Smooth muscle cell (in vitro differentiated cells): Measurements from ENCODE around the gene CAPN13. TPM values are rescaled to one million over a fixed set of nuclear protein-coding genes. Genes with fewer than 3 reads are reported as not detected.

ENCODE experiments used
- DNase-seq: peaks from one replicate; lab custom pipeline; 2025; ENCODE audit not compliant: unreplicated experiment; lab: John Stamatoyannopoulos, UW
- H2AFZ ChIP-seq: fragments of 200-600 bp; sonication (generic); 2 replicates; pipeline ENCODE4 v1.6.0; 2016; ENCODE audit warnings: antibody characterized with exemption, low read depth, mild to moderate bottlenecking
- H3F3A ChIP-seq: fragments of 200-600 bp; sonication (generic); 2 replicates; pipeline ENCODE4 v1.6.0; 2017; ENCODE audit warnings: antibody characterized with exemption, low read depth
- H3K27ac ChIP-seq: fragments of 200-600 bp; sonication (generic); 2 replicates; pipeline ENCODE4 v1.5.1; 2016; ENCODE audit warnings: low read depth, mild to moderate bottlenecking
- H3K27me3 ChIP-seq: fragments of 200-600 bp; sonication (generic); 2 replicates; pipeline ENCODE4 v1.6.1; 2016; ENCODE audit warnings: low read depth, mild to moderate bottlenecking
- H3K36me3 ChIP-seq: fragments of 200-600 bp; sonication (generic); 2 replicates; pipeline ENCODE4 v1.5.1; 2016; ENCODE audit warnings: low read depth
- H3K4me1 ChIP-seq: fragments of 200-600 bp; sonication (generic); 2 replicates; pipeline ENCODE4 v1.5.1; 2016; ENCODE audit warnings: low read depth
- H3K4me2 ChIP-seq: fragments of 200-600 bp; sonication (generic); 2 replicates; pipeline ENCODE4 v1.6.0; 2016; ENCODE audit warnings: mild to moderate bottlenecking
- H3K4me3 ChIP-seq: fragments of 200-600 bp; sonication (generic); 2 replicates; pipeline ENCODE4 v1.5.1; 2016; ENCODE audit warnings: mild to moderate bottlenecking
- H3K79me2 ChIP-seq: fragments of 200-600 bp; sonication (generic); 2 replicates; pipeline ENCODE4 v1.6.0; 2016; ENCODE audit warnings: low read depth, mild to moderate bottlenecking
- H3K9ac ChIP-seq: fragments of 200-600 bp; sonication (generic); 2 replicates; pipeline ENCODE4 v1.6.0; 2016; ENCODE audit warnings: low read depth
- H3K9me3 ChIP-seq: fragments of 200-600 bp; sonication (generic); replicated peaks from 2 replicates; pipeline ENCODE4 v1.5.1; 2016; ENCODE audit warnings: low read depth
- H4K20me1 ChIP-seq: fragments of 200-600 bp; sonication (generic); 2 replicates; pipeline ENCODE4 v1.6.0; 2016; ENCODE audit warnings: low read depth
- CTCF ChIP-seq: fragments of 200-600 bp; sonication (generic); IDR thresholded peaks from 2 replicates; pipeline ENCODE4 v1.5.1; 2017; ENCODE audit warnings: borderline replicate concordance, mild to moderate bottlenecking, antibody characterized with exemption; ENCODE audit not compliant: insufficient read depth, poor library complexity, severe bottlenecking
- WGBS: methylation state at CpG from one replicate; pipeline ENCODE4 v1.1.7; 2016; ENCODE audit warnings: low lambda C conversion rate; 5-methylcytosine and 5-hydroxymethylcytosine counted together
- polyA plus RNA-seq: library from polyadenylated mRNA; unstranded; fragments of >200 nt; fragmentation: Nextera tagmentation; extraction: Ambion mirVana; gene quantifications from 2 replicates; pipeline ENCODE4 v1.2.1, GENCODE V29; 2016
- total RNA-seq: library from RNA; depleted of rRNA; stranded (reverse); fragments of >200 nt; gene quantifications from 2 replicates; pipeline ENCODE4 v1.2.3, GENCODE V29; 2014

Gene CAPN13
- total and polyA plus RNA-seq, 2 experiments from 2014 or later, result 0.04 to 0.40 TPM

DNA sequence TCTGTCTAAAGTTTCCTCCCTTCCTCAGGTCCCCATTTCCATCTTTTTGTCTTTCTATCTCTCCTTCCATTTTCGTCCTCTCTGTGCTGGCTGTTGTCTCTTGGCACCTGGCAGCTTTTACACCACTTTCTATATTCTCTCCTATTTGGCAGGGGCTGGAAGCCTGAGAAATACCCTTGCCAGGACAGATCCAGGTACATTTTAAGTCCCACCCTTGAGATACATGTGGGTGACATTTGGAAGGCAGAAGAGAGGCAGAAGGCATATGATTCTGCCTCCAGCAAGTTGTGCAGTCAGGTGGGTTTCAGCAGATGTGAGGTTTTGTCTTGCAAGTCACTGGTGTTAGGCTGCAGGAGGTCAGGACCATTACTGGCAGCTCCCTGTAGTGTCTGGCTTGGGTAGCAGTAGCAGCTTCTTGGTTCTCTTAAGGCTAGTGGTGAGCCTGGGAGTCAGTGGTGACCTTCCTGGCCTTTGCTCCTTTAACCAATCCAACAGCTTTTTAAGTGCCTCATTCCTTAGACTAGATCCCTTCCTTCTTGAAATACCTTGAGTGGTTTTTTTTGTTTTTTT is 90.1 kb downstream of the CAPN13 start:
- 72% methylated on average over 1 of the region's 1 CpG for WGBS
- Histone ChIP-seq H3F3A (no peaks in the 10 kb centered on the region), H3K27ac (no peak overlapping the region), H4K20me1 (no peaks in the 10 kb centered on the region), H3K9me3 (no peaks in the 10 kb centered on the region), H3K9ac (no peak overlapping the region), H3K4me1 (no peaks in the 10 kb centered on the region), H3K36me3 (no peaks in the 10 kb centered on the region), H3K79me2 (no peaks in the 10 kb centered on the region), H3K4me3 (no peak overlapping the region), H3K4me2 (no peak overlapping the region), H3K27me3 (no peaks in the 10 kb centered on the region), H2AFZ (no peak overlapping the region)
- no peak for TF ChIP-seq CTCF
- no peak for DNase-seq

DNA sequence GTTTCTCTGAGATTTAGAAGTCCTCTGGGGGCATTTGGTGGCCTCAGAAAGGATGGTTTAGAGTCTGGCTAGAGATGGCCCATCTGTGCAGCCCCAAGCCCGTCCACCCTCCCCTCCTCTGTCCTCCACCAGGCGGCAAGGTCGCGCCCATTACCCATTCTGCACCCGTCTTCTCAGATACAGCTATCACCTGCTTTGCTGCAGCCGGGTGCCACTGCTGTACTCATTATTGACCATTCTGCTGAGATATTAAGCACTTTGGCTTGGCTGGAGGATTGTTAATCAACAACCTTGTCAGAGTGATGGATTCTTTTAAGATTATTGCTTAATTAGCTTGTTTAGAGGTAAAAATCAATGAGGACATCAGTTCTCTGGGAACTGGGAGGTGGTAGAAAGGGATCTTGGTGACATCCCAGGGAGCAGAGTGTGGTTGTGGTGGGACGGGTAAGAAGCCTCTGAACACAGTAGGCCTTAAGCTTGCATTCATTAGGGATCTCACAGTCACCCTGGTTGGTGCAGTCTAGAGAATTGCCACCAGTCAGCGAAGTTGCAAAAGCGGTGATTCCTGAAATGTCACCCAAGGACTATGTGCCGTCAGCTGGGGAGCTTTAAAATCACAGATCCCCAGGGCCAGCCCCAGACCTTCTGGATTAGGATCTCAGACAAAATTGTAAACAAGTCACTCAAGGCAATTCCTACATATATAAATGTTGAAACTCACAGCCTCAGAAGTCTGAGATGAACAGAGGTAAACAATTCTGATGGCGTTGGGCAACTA is 90.9 kb downstream of the CAPN13 start:
- Histone ChIP-seq H3K4me1 (no peaks in the 10 kb centered on the region), H3K9ac (no peak overlapping the region), H3K4me2 (no peak overlapping the region), H3K4me3 (no peak overlapping the region), H4K20me1 (no peaks in the 10 kb centered on the region), H3K27me3 (no peaks in the 10 kb centered on the region), H3K27ac (no peak overlapping the region), H3K9me3 (no peaks in the 10 kb centered on the region), H3K36me3 (no peaks in the 10 kb centered on the region), H2AFZ (no peak overlapping the region), H3K79me2 (no peaks in the 10 kb centered on the region), H3F3A (no peaks in the 10 kb centered on the region)
- no peak for TF ChIP-seq CTCF
- WGBS, result 71% methylated on average over 11 of the region's 11 CpGs
- DNase-seq, result no peak

- TF ChIP-seq CTCF, result no peak
- Histone ChIP-seq H4K20me1 (no peaks in the 10 kb centered on the region), H3F3A (no peaks in the 10 kb centered on the region), H2AFZ (no peak overlapping the region), H3K4me3 (no peak overlapping the region), H3K9ac (no peak overlapping the region), H3K4me2 (no peak overlapping the region), H3K4me1 (no peaks in the 10 kb centered on the region), H3K27ac (no peak overlapping the region), H3K9me3 (no peaks in the 10 kb centered on the region), H3K79me2 (no peaks in the 10 kb centered on the region), H3K27me3 (no peaks in the 10 kb centered on the region), H3K36me3 (no peaks in the 10 kb centered on the region)
- no peak for DNase-seq
- WGBS, result 91% methylated on average over 8 of the region's 8 CpGs
Measured at GRCh38 chr2:30714811-30715709, 92.2 kb downstream of the CAPN13 start.
